ENCODE data around the gene HOXC5. TPM values are rescaled to one million over a fixed set of nuclear protein-coding genes. Genes with fewer than 3 reads are reported as not detected.
A peak's percentile ranks its signal among the peaks of the same experiment; 100 is the strongest.
"Not testable (repeated sequence)": the region's sequence is repeated elsewhere in the genome, so short reads cannot be mapped to it uniquely, and the experiment has no call there.

Gene HOXC5
- total RNA-seq, 3 donors from 2014 or later: not detected

DNA sequence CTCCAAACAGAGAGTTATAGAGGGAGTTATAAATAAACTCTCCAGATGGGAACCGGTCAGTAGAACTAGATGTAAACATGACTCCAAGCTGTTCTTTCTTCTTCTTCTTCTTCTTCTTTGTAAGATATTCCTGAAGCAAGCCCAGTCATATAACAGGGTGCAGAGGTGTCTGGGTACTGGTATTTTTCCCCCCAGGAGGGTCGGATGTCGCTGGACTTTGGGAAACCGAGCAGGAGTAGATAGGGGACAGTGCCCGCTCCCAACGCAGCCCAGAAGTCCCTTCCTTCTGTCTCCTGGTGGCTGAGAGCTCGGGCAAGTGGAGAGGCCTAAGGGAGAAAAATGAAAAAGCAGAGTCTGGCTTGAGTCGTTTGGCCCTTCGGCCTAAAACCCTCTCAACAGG, 46.3 kb downstream of the HOXC5 start:
- DNase-seq; H3K9me3 Mint-ChIP-seq; H3K36me3 Mint-ChIP-seq (ENCODE audit: insufficient read depth); ATAC-seq; H3K4me3 Mint-ChIP-seq: not testable (repeated sequence)
- H3K4me1 Mint-ChIP-seq (ENCODE audit: low read depth): peaks cover 20% of the 10 kb centered on the region
- H3K27me3 Mint-ChIP-seq (ENCODE audit: low read depth): peaks cover 11% of the 10 kb centered on the region

DNA sequence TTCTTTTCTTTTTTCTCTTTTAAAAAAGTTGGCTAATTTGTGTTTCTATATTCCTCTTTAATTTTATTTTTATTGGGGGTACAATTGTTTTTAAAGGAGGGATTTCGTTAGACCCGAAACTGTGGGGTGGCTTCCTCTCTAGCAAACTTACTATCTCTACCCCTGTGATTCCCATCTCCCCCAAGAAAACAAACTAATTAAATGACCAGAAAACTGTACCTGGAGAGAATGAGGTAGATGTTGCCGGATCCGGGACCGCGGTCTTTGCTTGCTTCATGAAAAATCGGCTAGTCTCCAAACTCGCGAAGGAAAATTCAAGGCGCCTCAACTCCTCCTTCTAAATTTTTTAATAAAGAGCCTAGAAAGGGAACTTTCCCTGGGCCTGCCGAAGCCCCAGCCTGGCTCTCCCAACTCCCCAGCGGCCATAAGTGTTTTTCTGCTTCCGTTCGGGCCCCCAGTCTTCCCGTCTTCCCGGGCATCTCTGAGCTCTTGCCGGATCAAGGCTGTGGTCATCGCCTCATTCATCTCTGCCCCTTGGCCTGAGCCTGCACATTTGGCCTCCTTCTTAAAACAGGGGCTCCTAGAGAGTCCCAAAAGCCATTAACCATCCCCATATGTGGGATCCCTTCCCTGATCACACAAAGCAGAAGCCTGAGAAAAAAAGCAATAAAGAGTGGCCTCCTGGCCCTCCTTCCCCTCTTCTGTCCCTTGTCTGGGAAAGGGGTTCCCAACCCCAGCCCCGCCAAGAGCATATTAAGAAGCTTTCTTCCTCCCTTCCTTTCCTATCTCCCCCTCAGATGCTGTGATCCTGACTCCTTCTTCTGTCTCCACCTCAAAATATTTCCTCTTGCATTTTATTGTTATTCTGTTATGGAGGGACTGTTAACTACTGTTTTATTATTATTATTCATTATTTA, 47.4 kb downstream of the HOXC5 start:
- H3K4me3 Mint-ChIP-seq; DNase-seq; H3K36me3 Mint-ChIP-seq (ENCODE audit: insufficient read depth): not testable (repeated sequence)

DNA sequence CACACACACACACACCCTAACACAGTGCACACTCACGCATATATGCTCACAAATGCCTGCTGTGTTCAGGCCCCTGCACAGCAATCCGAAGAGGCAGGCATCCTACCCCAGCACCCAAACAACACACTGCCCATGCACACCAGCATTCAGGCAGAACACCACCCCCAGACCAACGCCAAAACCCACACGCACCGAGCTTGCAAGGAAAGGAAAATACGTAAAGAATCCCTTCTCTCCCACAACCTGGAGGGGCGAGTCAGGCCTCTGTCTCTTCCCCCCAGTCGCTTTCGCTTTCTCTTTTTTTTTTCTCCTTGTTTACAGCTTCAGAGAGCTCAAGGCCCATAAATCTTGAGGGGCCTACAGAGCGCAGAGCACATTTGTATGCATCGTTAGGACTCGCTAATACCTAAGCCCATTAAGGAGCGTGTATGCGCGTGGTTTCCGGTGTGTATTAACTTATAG, 48.2 kb downstream of the HOXC5 start:
- not testable (repeated sequence) for H3K27me3 Mint-ChIP-seq (ENCODE audit: low read depth); H3K9me3 Mint-ChIP-seq; ATAC-seq; H3K36me3 Mint-ChIP-seq (ENCODE audit: insufficient read depth); DNase-seq
- peaks cover 20% of the 10 kb centered on the region for H3K4me1 Mint-ChIP-seq (ENCODE audit: low read depth)
- peak overlapping the region; percentile 82 for H3K4me3 Mint-ChIP-seq

More for the DNA sequence above, 47.4 kb downstream of the HOXC5 start:
- H3K9me3 Mint-ChIP-seq; ATAC-seq; H3K27me3 Mint-ChIP-seq (ENCODE audit: low read depth): not testable (repeated sequence)
- H3K4me1 Mint-ChIP-seq (ENCODE audit: low read depth): peaks cover 20% of the 10 kb centered on the region

DNA sequence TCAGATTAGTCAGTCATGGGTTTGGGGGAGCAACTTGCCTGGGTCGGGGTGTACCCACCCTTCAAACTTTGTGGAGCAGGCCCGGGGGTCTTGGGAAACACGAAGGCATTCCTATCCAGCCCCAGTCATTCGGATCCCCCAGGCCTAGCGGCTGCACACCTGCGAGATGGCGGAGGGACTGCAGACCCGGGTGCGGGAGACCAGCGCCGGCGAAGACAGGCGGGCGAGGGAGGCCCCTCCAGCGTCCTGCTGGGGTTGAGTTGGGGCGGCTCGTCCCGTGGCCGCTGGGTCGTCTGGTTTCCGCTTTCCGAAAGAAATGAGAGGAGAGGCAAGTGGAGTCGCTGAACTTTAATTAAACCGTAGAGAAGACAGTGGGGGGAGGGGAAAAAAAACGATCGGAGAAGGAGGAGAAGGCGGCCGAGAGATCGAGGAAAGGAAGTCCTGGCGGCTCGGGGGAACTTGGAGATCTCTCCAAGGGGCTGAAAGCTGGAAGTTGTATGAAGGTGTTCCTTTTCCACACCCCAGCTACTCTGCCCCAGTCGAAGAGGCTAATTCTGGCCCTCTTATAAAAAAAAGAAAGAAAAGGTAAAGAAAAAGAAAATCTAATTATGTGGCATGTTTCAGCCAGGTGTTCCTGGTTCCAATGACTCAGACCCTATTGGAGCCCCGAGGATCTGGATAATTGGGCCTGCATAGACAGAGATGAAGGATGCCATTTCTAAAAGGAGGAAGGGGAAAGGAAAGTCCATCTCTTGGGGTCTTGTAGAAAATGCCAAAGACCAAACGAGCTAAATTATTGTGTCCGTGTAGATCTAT, 48.9 kb downstream of the HOXC5 start:
- ATAC-seq; H3K36me3 Mint-ChIP-seq (ENCODE audit: insufficient read depth); H3K9me3 Mint-ChIP-seq; DNase-seq: not testable (repeated sequence)
- H3K4me3 Mint-ChIP-seq: peak overlapping the region; percentile 82
- peaks cover 20% of the 10 kb centered on the region for H3K4me1 Mint-ChIP-seq (ENCODE audit: low read depth)
- H3K27me3 Mint-ChIP-seq (ENCODE audit: low read depth): peaks cover 11% of the 10 kb centered on the region

DNA sequence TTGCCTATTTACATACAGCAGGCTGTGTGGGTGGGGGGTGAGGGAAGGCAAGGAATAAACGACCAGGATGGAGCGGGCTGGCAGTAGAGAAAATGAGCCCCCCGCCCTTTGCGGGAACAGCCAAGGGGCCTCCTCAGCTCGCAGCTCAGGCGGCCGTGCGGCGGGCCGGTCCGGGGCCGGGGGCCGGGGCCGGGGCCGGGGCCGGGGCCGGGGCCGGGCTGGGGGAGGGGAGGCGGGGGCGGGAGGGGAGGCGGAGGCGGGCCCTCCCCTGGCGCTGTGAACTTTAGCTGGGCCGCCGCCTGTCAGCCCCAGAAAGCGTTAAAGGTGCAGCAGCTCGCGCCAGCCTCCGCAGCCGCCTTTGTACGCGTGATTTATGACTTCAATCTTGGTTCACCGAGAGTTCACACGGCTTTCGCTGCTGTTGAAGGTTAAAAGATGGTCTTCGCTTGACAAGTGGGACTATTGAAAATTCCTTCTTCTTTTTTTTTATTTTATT, 49.6 kb downstream of the HOXC5 start:
- peaks cover 11% of the 10 kb centered on the region for H3K27me3 Mint-ChIP-seq (ENCODE audit: low read depth)
- peak in 1 of 2 donors; percentile 18 for ATAC-seq
- H3K4me1 Mint-ChIP-seq (ENCODE audit: low read depth): peaks cover 20% of the 10 kb centered on the region
- peak overlapping the region; percentile 82 for H3K4me3 Mint-ChIP-seq
- DNase-seq: peak; percentile 39
- no peaks in the 10 kb centered on the region for H3K36me3 Mint-ChIP-seq (ENCODE audit: insufficient read depth)
- H3K9me3 Mint-ChIP-seq: no peaks in the 10 kb centered on the region

Other genes with a start within 250 kb of the HOXC5 start
- gene HOXC13, start 94.2 kb upstream of the HOXC5 start, total RNA-seq: not detected
- gene HOXC12, start 78.1 kb upstream of the HOXC5 start, total RNA-seq: not detected
- gene HOXC11, start 59.9 kb upstream of the HOXC5 start, total RNA-seq: not detected
- not detected for gene HOTAIR, start 58.1 kb upstream of the HOXC5 start, total RNA-seq
- not detected for gene HOXC10, start 47.9 kb upstream of the HOXC5 start, total RNA-seq
- gene HOXC9, start 32.9 kb upstream of the HOXC5 start, total RNA-seq: not detected
- not detected for gene HOXC8, start 24.1 kb upstream of the HOXC5 start, total RNA-seq
- gene HOXC6, start 4.6 kb upstream of the HOXC5 start, total RNA-seq: not detected
- gene HOXC4, start 20.8 kb downstream of the HOXC5 start, total RNA-seq: under 1 TPM; 0.16 to 0.40 (median 0.29) TPM
- gene SMUG1, start 155.9 kb downstream of the HOXC5 start, total RNA-seq: 10 to 100 TPM; 14.1 to 19.8 (median 19.2) TPM
- gene CBX5, start 247.1 kb downstream of the HOXC5 start, total RNA-seq: 10 to 100 TPM; 27.9 to 37.0 (median 33.4) TPM
- 1,000 to 10,000 TPM; 2,725 to 2,849 (median 2,779) TPM for gene HNRNPA1, start 247.7 kb downstream of the HOXC5 start, total RNA-seq

Measured in activated T-cell treated with anti-CD3 and anti-CD28 coated beads, Interleukin-2, amount 50 U/mL, for 4 hours (primary cell).